ENCODE results near the gene COPRS.

Gene COPRS

GRCh38 chr17:31858642-31859486 lies at the start of gene COPRS:
TSS of gene COPRS (minus strand) at chr17:31859244. CDS start at chr17:31859199, 45 bp downstream.
- peak; percentile 99 for DNase-seq (ENCODE audit: low spot score)
- TF ChIP-seq CTCF (IDR thresholded peaks at IDR 0.05; ENCODE audit: extremely low read depth, missing control alignments), result no peak

DNA sequence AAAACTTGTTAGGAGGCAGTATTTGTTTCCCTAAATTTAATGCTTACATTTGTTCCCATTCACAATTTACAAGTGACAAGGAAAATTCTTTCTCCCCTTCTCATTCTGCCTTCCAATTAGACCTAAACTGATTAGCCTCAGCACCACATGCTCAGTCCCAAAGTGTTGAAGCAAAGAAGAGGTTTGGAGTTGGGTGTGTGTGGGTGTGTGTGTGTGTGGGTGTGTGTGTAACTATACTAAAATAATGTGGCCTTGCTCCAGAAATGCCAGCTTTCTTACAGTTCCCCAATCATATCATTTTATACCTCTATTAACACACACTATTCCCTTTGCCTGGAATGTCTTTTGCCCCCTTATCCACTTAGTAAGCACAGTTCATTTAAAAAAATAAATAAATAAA lies 49.3 kb upstream of the COPRS start:
- TF ChIP-seq CTCF (IDR thresholded peaks at IDR 0.05; ENCODE audit: extremely low read depth, missing control alignments), result no peak
- DNase-seq (ENCODE audit: low spot score), result no peak

DNA sequence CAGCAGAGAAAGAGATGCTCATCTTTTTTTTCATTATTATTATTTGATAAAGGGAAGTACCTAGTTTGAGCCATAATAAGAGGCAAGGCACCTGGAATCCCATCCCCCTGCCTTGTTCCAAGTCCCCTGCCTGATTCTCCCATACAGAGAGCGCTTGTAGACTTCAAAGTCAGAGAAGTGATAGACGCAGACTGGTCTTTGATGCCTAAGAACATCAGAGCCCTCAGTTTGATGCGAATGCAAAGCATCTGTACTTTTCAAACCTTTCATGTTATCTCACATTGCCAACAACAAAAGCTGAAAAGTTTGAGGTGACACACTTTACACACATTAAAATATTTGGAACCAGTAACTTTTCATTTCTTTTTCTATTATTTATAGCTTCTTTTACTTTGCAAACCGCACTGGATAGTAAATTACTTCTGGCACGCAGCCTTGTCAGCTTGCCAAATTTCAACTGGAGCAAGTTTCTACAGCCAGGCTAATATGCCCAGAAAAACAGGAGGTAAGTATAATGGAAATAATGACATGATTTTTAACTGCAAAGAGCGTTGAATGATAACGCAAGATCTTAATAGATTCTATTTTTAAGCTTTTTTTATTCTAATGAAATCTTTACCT lies 48.4 kb upstream of the COPRS start:
- TF ChIP-seq CTCF (IDR thresholded peaks at IDR 0.05; ENCODE audit: extremely low read depth, missing control alignments), result no peak
- no peak for DNase-seq (ENCODE audit: low spot score)

DNA sequence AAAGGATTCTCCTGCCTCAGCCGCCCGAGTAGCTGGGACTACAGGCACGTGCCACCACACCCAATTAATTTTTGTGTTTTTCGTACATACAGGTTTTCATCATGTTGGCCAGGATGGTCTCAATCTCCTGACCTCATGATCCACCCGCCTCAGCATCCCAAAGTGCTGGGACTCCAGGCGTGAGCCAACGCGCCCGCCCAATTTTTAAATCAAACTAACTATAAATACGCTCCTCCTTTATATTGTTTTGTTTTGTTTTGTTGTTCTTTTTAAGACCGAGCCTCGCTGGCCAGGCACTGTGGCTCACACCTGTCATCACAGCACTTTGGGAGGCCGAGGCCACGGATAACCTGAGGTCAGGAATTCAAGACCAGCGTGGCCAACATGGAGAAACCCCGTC lies 44.4 kb upstream of the COPRS start:
- TF ChIP-seq CTCF (IDR thresholded peaks at IDR 0.05; ENCODE audit: extremely low read depth, missing control alignments), result no peak
- DNase-seq (ENCODE audit: low spot score), result no peak

GRCh38 chr17:31902693-31903092 lies 43.6 kb upstream of the COPRS start:
- no peak for TF ChIP-seq CTCF (IDR thresholded peaks at IDR 0.05; ENCODE audit: extremely low read depth, missing control alignments)

DNA sequence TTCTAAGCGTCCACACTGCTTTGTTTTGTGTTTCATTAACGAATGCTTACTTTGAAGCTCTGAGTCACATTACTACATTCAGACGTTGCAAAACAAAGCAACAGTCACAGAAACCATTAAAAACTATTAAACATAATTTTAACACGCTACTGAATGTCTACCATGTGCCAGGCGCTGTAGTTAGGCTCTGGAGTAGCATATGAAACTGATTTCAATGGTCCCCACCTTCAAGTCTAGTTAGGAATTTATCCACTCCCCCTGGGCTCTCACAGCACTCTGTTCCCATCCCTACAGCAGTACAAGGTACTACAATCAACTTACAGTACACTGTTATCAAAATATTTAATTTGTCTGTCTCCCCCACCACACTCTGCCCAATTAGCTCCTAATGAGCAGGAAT lies 41.8 kb upstream of the COPRS start:
- no peak for TF ChIP-seq CTCF (IDR thresholded peaks at IDR 0.05; ENCODE audit: extremely low read depth, missing control alignments)
- no peak for DNase-seq (ENCODE audit: low spot score)

More at GRCh38 chr17:31902693-31903092, 43.6 kb upstream of the COPRS start:
- no peak for DNase-seq (ENCODE audit: low spot score)

GRCh38 chr17:31888124-31888523 lies 29.1 kb upstream of the COPRS start:
- peak; percentile 21 for DNase-seq (ENCODE audit: low spot score)
- TF ChIP-seq CTCF (IDR thresholded peaks at IDR 0.05; ENCODE audit: extremely low read depth, missing control alignments), result no peak
